Breast epithelium (tissue), 4 donors: ENCODE measurements around the gene NTN4. TPM values are rescaled to one million over a fixed set of nuclear protein-coding genes. Genes with fewer than 3 reads are reported as not detected.
A peak's percentile ranks its signal among the peaks of the same experiment; 100 is the strongest.
"Not testable (repeated sequence)": the region's sequence is repeated elsewhere in the genome, so short reads cannot be mapped to it uniquely, and the experiment has no call there.

Source experiments
- DNase-seq, 2 donors: peaks; one replicate each; pipeline ENCODE4 v3.0.0-alpha.2; 2019; ENCODE audit warnings: low spot score in 2 of 2
- H3K27ac ChIP-seq, 2 donors: fragments of 200-600 bp; sonication (generic) in 1 of 2; one replicate each; pipeline ENCODE4 v1.5.1; 2016 to 2019; ENCODE audit warnings: mild to moderate bottlenecking in 1 of 2
- H3K27me3 ChIP-seq, 2 donors: fragments of 200-600 bp; sonication (generic) in 1 of 2; one replicate each; pipeline versions ENCODE4 v1.5.1 to v1.6.0; 2017 to 2019; ENCODE audit warnings: control low read depth in 1 of 2, mild to moderate bottlenecking in 1 of 2
- H3K36me3 ChIP-seq: fragments of 200-600 bp; one replicate; pipeline ENCODE4 v1.5.1; 2019
- H3K4me1 ChIP-seq, 2 donors: fragments of 200-600 bp; sonication (generic); one replicate each; pipeline ENCODE4 v1.5.1; 2016 to 2019; ENCODE audit warnings: control low read depth in 1 of 2
- H3K4me3 ChIP-seq, 3 donors: fragments of 200-600 bp; sonication (generic); 1 replicate in 2 of 3; 2 replicates in 1 of 3; pipeline ENCODE4 v1.5.1; 2016 to 2019; ENCODE audit warnings: mild to moderate bottlenecking in 3 of 3, moderate library complexity in 2 of 3
- H3K9me3 ChIP-seq, 2 donors: fragments of 200-600 bp; sonication (generic) in 1 of 2; one replicate each; pipeline ENCODE4 v1.5.1; 2016 to 2019; ENCODE audit warnings: control low read depth in 1 of 2
- CTCF ChIP-seq, 3 donors: fragments of 450-650 bp; IDR thresholded peaks; one replicate each; pipeline ENCODE4 v1.5.1; 2016 to 2017; ENCODE audit warnings: antibody characterized with exemption in 3 of 3, mild to moderate bottlenecking in 3 of 3, moderate library complexity in 3 of 3
- POLR2A ChIP-seq: fragments of 450-650 bp; IDR thresholded peaks from one replicate; pipeline ENCODE4 v1.6.1; 2016; ENCODE audit warnings: antibody characterized with exemption, mild to moderate bottlenecking, moderate library complexity
- POLR2AphosphoS5 ChIP-seq, 3 donors: sonication (generic); formaldehyde crosslinking; IDR thresholded peaks; one replicate each; pipeline ENCODE4 v1.6.1; 2017; ENCODE audit warnings: antibody characterized with exemption in 3 of 3
- intact Hi-C: fragments of 100-400 bp; cut with DNase I; formaldehyde crosslinking; loops from one replicate; pipeline ENCODE4 v1.15.1; 2023; ENCODE audit warnings: low total_unique reads
- total RNA-seq, 3 donors: library from RNA; depleted of rRNA; stranded (reverse); fragments of >200 nt; gene quantifications; one replicate each; pipeline ENCODE4 v1.1.0, GENCODE V29; 2016

Gene NTN4
- total RNA-seq, 3 donors from 2014 or later = 27.4 to 188 (median 110) TPM

GRCh38 chr12:95755261-95755865 is 35.2 kb downstream of the NTN4 start:
- H3K27me3 ChIP-seq = no peaks in the 10 kb centered on the region
- H3K36me3 ChIP-seq = no peaks in the 10 kb centered on the region
- H3K4me3 ChIP-seq = no peak overlapping the region
- no peaks in the 10 kb centered on the region for H3K4me1 ChIP-seq
- H3K9me3 ChIP-seq = no peaks in the 10 kb centered on the region
- intact Hi-C loops = no loop called here
- DNase-seq = no peak
- no peak for TF ChIP-seq POLR2A
- no peak for TF ChIP-seq CTCF (IDR thresholded peaks at IDR 0.05)
- TF ChIP-seq POLR2AphosphoS5 (IDR thresholded peaks at IDR 0.05) = no peak
- peak overlapping the region in 1 of 2 donors; percentile 21 for H3K27ac ChIP-seq

GRCh38 chr12:95746062-95746461 is 44.5 kb downstream of the NTN4 start:
- DNase-seq, H3K27ac ChIP-seq, intact Hi-C loops, H3K27me3 ChIP-seq, H3K4me1 ChIP-seq, H3K4me3 ChIP-seq, H3K36me3 ChIP-seq: not testable (repeated sequence)
- H3K9me3 ChIP-seq = peaks cover 5 to 13% of the 10 kb centered on the region in 2 donors

- Histone ChIP-seq H3K27ac (peak overlapping the region in 1 of 2 donors; percentile 89), H3K4me1 (peaks cover 0 to 6% of the 10 kb centered on the region in 2 donors), H3K27me3 (no peaks in the 10 kb centered on the region), H3K36me3 (no peaks in the 10 kb centered on the region), H3K9me3 (peaks cover 5 to 13% of the 10 kb centered on the region in 2 donors), H3K4me3 (no peak overlapping the region)
- TF ChIP-seq POLR2AphosphoS5 (IDR thresholded peaks at IDR 0.05) (no peak), POLR2A (no peak), CTCF (IDR thresholded peaks at IDR 0.05) (no peak)
- intact Hi-C loops = loop anchor here (5.0 kb wide), 1 partner anchor 505 kb away; no protein-coding TSS in a partner anchor
- no peak for DNase-seq
Measured at GRCh38 chr12:95742586-95742985, 48.0 kb downstream of the NTN4 start.

- intact Hi-C loops = loop anchor here (5.0 kb wide), 1 partner anchor 506 kb away; no protein-coding TSS in a partner anchor
- Histone ChIP-seq H3K36me3 (no peaks in the 10 kb centered on the region), H3K9me3 (peaks cover 5 to 13% of the 10 kb centered on the region in 2 donors), H3K27ac (peak overlapping the region; percentile 20 to 89), H3K4me1 (peaks cover 0 to 6% of the 10 kb centered on the region in 2 donors), H3K27me3 (no peaks in the 10 kb centered on the region), H3K4me3 (no peak overlapping the region)
- no peak for DNase-seq
- TF ChIP-seq POLR2A (no peak), CTCF (IDR thresholded peaks at IDR 0.05) (no peak), POLR2AphosphoS5 (IDR thresholded peaks at IDR 0.05) (no peak)
Measured at GRCh38 chr12:95741635-95742034, 48.9 kb downstream of the NTN4 start.

- Histone ChIP-seq H3K4me1 (peaks cover 0 to 6% of the 10 kb centered on the region in 2 donors), H3K36me3 (no peaks in the 10 kb centered on the region), H3K4me3 (no peak overlapping the region), H3K27ac (peak overlapping the region; percentile 89 to 90), H3K27me3 (no peaks in the 10 kb centered on the region), H3K9me3 (peaks cover 2 to 12% of the 10 kb centered on the region in 2 donors)
- intact Hi-C loops = loop anchor here (5.0 kb wide), 1 partner anchor 507 kb away; no protein-coding TSS in a partner anchor
- TF ChIP-seq POLR2A (no peak), CTCF (IDR thresholded peaks at IDR 0.05) (no peak), POLR2AphosphoS5 (IDR thresholded peaks at IDR 0.05) (no peak)
- DNase-seq = no peak
Measured at GRCh38 chr12:95740751-95741150, 49.8 kb downstream of the NTN4 start.
